ENCODE results near the gene RGS3. TPM values are rescaled to one million over a fixed set of nuclear protein-coding genes. Genes with fewer than 3 reads are reported as not detected.

Gene RGS3
- total and polyA plus RNA-seq, 11 donors = 93.4 to 214 (median 134) TPM

GRCh38 chr9:113593682-113594281 lies 130.3 kb downstream of the RGS3 start:
- TF ChIP-seq POLR2A (IDR thresholded peaks at IDR 0.05) = peak; percentile 46 to 96
- TF ChIP-seq, protein P1, sequence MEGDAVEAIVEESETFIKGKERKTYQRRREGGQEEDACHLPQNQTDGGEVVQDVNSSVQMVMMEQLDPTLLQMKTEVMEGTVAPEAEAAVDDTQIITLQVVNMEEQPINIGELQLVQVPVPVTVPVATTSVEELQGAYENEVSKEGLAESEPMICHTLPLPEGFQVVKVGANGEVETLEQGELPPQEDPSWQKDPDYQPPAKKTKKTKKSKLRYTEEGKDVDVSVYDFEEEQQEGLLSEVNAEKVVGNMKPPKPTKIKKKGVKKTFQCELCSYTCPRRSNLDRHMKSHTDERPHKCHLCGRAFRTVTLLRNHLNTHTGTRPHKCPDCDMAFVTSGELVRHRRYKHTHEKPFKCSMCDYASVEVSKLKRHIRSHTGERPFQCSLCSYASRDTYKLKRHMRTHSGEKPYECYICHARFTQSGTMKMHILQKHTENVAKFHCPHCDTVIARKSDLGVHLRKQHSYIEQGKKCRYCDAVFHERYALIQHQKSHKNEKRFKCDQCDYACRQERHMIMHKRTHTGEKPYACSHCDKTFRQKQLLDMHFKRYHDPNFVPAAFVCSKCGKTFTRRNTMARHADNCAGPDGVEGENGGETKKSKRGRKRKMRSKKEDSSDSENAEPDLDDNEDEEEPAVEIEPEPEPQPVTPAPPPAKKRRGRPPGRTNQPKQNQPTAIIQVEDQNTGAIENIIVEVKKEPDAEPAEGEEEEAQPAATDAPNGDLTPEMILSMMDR (IDR thresholded peaks at IDR 0.05) = no peak
- H3K36me3 ChIP-seq = peaks cover 2 to 48% (median 34%) of the 10 kb centered on the region in 9 donors
- H3K4me3 ChIP-seq = peak overlapping the region; percentile 63 to 92 (median 75)
- no peaks in the 10 kb centered on the region for H3K9me3 ChIP-seq
- H3K4me1 ChIP-seq = peaks cover 25 to 89% (median 76%) of the 10 kb centered on the region in 12 donors
- H3K27ac ChIP-seq = peak overlapping the region; percentile 69 to 97 (median 92)
- intact Hi-C loops (cut with DNase I) = loop anchor here in 8 of 10 donors (1.0 to 10.0 kb wide), 7 partner anchors 27 to 319 kb away; partner anchors contain the start of genes CDC26 (in 2 of the 8), PRPF4 (in 2 of the 8), ALAD (in 1 of the 8) and RNF183 (in 1 of the 8)
- peak; percentile 90 to 94 (median 92) for ATAC-seq
- no peaks in the 10 kb centered on the region for H3K27me3 ChIP-seq
- DNase-seq = peak; percentile 95 to 99 (median 98)
- WGBS, 4 donors = 1 to 4% (median 2%) methylated on average over 14 to 15 of the region's 15 CpGs

DNA sequence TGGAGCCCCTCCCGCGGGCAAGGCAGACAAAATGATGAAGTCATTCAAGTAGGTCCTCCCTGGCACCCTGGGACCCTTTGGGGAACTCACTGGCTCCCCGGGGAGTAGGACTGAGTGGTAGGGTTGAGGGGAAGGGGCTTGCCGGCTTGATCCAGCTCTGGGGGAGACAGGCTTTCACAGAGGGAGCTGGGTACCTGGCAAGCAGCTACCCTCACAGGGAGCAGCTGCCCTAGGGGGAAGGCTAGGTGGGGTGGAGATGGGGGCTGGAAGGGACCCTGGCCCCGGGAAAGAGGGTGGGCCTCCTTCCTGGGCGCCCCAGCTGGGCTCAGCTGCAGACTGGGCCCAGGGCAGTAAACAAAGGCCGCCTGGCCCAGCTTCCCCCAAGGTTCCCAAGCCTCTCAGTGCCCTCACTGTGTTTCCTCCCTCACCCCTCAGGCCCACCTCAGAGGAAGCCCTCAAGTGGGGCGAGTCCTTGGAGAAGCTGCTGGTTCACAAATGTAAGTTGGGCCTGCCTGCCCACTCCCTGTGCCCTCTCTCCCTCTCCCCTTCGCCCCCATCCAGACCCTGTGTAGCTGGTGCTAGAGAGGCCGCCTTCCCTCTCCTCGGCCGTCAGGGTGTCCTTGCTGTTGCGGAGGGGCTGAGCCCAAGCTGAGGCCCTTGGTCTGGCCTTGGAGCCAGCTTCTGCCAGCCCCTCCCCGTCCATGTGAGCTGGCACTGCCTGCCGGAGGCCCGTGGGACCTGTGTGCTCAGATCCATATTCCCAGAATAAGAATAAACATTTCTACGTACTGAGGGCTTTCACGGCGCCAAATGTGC lies 131.2 kb downstream of the RGS3 start:
- peak overlapping the region; percentile 63 to 97 (median 92) for H3K27ac ChIP-seq
- peak; percentile 14 to 33 (median 23) for ATAC-seq
- intact Hi-C loops (cut with DNase I) = loop anchor here in 8 of 10 donors (1.0 to 10.0 kb wide), 7 partner anchors 26 to 320 kb away; partner anchors contain the start of genes CDC26 (in 2 of the 8), PRPF4 (in 2 of the 8), ALAD (in 1 of the 8) and RNF183 (in 1 of the 8)
- H3K4me3 ChIP-seq = peak overlapping the region; percentile 63 to 92 (median 75)
- no peaks in the 10 kb centered on the region for H3K27me3 ChIP-seq
- TF ChIP-seq, protein P1 (IDR thresholded peaks at IDR 0.05) = no peak
- H3K4me1 ChIP-seq = peaks cover 27 to 90% (median 78%) of the 10 kb centered on the region in 12 donors
- H3K9me3 ChIP-seq = no peaks in the 10 kb centered on the region
- 7 to 30% (median 20%) methylated on average over 14 to 19 of the region's 19 CpGs for WGBS, 4 donors
- peak in 3 of 5 donors; percentile 61 to 68 (median 66) for DNase-seq
- peaks cover 2 to 48% (median 34%) of the 10 kb centered on the region in 9 donors for H3K36me3 ChIP-seq

- Histone ChIP-seq H3K27ac (peak overlapping the region in 11 of 12 donors; percentile 36 to 97 (median 94)), H3K4me1 (peaks cover 31 to 92% (median 81%) of the 10 kb centered on the region in 12 donors)
- TF ChIP-seq, protein P1 (IDR thresholded peaks at IDR 0.05) = no peak
- TF ChIP-seq POLR2A (IDR thresholded peaks at IDR 0.05) = no peak
Measured at GRCh38 chr9:113596616-113597320, 133.2 kb downstream of the RGS3 start.

More at GRCh38 chr9:113596616-113597320, 133.2 kb downstream of the RGS3 start:
- DNase-seq = peak in 1 of 5 donors; percentile 59
- intact Hi-C loops (cut with DNase I) = loop anchor here in 3 of 10 donors (10.0 kb wide), 2 partner anchors 292 to 322 kb away; partner anchors contain the start of genes CDC26 (in 2 of the 3), PRPF4 (in 2 of the 3) and RNF183 (in 1 of the 3)
- Histone ChIP-seq H3K9me3 (no peaks in the 10 kb centered on the region), H3K27me3 (no peaks in the 10 kb centered on the region), H3K4me3 (peak overlapping the region; percentile 6 to 92 (median 75)), H3K36me3 (peaks cover 2 to 41% (median 31%) of the 10 kb centered on the region in 9 donors)
- 70 to 74% (median 74%) methylated on average over 25 to 27 of the region's 27 CpGs for WGBS, 4 donors
- ATAC-seq = no peak
